Heart right ventricle (tissue), 16 donors: ENCODE results near the gene OR10AD1. TPM values are rescaled to one million over a fixed set of nuclear protein-coding genes. Genes with fewer than 3 reads are reported as not detected.
"Not testable (repeated sequence)": the region's sequence is repeated elsewhere in the genome, so short reads cannot be mapped to it uniquely, and the experiment has no call there.

Experiments used
- ATAC-seq, 8 donors: fragments of 200-7000 bp; cut with Tn5 transposase; one replicate each; pipeline ENCODE4 v1.9.1; 2020; ENCODE audit warnings: mild to moderate bottlenecking in 8 of 8, moderate library complexity in 8 of 8, moderate number of reproducible peaks in 1 of 8
- DNase-seq, 2 donors: peaks; one replicate each; pipeline ENCODE4 v3.0.0-alpha.2; 2020
- H3K27ac ChIP-seq, 10 donors: fragments of 200-600 bp; sonication (generic) in 2 of 10; one replicate each; pipeline versions ENCODE4 v1.5.0 to v1.8.0; 2020 to 2022; ENCODE audit warnings: mild to moderate bottlenecking in 3 of 10
- H3K27me3 ChIP-seq, 7 donors: fragments of 200-600 bp; one replicate each; pipeline ENCODE4 v1.8.0; 2021 to 2022; ENCODE audit warnings: mild to moderate bottlenecking in 2 of 7
- H3K36me3 ChIP-seq, 9 donors: fragments of 200-600 bp; sonication (generic) in 1 of 9; one replicate each; pipeline versions ENCODE4 v1.5.0 to v1.8.0; 2020 to 2022; ENCODE audit warnings: mild to moderate bottlenecking in 2 of 9
- H3K4me1 ChIP-seq, 9 donors: fragments of 200-600 bp; sonication (generic) in 1 of 9; one replicate each; pipeline versions ENCODE4 v1.5.0 to v1.8.0; 2020 to 2022; ENCODE audit warnings: mild to moderate bottlenecking in 4 of 9
- H3K4me3 ChIP-seq, 10 donors: fragments of 200-600 bp; sonication (generic) in 2 of 10; one replicate each; pipeline versions ENCODE4 v1.5.0 to v1.8.0; 2020 to 2022; ENCODE audit warnings: mild to moderate bottlenecking in 7 of 10, moderate library complexity in 2 of 10
- H3K9me3 ChIP-seq, 11 donors: fragments of 200-600 bp in 10 of 11; sonication (generic) in 2 of 11; one replicate each; pipeline versions ENCODE4 v1.5.0 to v1.8.0; 2013 to 2022; ENCODE audit warnings: mild to moderate bottlenecking in 2 of 11, control low read depth in 1 of 11, moderate library complexity in 1 of 11
- CTCF ChIP-seq, 9 donors: fragments of 200-600 bp; sonication (generic) in 2 of 9; IDR thresholded peaks; one replicate each; pipeline versions ENCODE4 v1.5.0 to v1.8.0; 2021 to 2022; ENCODE audit warnings: antibody characterized with exemption in 9 of 9, mild to moderate bottlenecking in 5 of 9, moderate library complexity in 1 of 9
- WGBS, 2 donors: extraction: QIAGEN DNeasy Blood & Tissue Kit; methylation state at CpG; one replicate each; pipeline ENCODE4 v1.1.7; 2013; ENCODE audit warnings: inconsistent platforms in 1 of 2; 5-methylcytosine and 5-hydroxymethylcytosine counted together
- intact Hi-C, 10 donors: fragments of 100-400 bp; cut with DNase I; formaldehyde crosslinking; loops; one replicate each; pipeline versions ENCODE4 v1.11.1 to v1.14.2; 2022
- polyA plus RNA-seq, 2 donors: library from polyadenylated mRNA; stranded (reverse); fragments of 200-250 nt; gene quantifications; one replicate each; pipeline ENCODE4 v1.2.3, GENCODE V29; 2013
- total RNA-seq, 10 donors: library from RNA; stranded (reverse); fragmentation: NEBNext Ultra II Directional in 3 of 10; extraction: Animal tissue kit (Norgen Biotek cat#: 25700) in 3 of 10; gene quantifications; one replicate each; pipeline versions ENCODE4 v1.2.1 to v1.2.4, GENCODE V29; 2021 to 2023
- donor health status: Arrhythmogenic right ventricular cardiomyopathy.
- donor health status: ischemic (EF 13 %, LVEDD 7.1; RV severe dilation, severe dysfunction).
- donor health status: healthy with polysubstance abuse.
- donor health status: DM: no; HTN: yes; CAD: no.
- donor health status: DM: no; HTN: no; CAD: no.
- donor health status: ischemic (EF 25% LVEDD 6.9; RV normal size, moderate dysfunction).
- donor health status: ischemic (EF 25% LVEDD 5.7; RV mildly dilated, moderate dysfunction).
- donor health status: healthy.
- donor health status: DM: yes; HTN: yes; CAD: no.
- donor health status: Ischemic cardiomyopathy.
- donor health status: ischemic (EF 35%, LVEDD 5.7; RV mildly dilated, moderate dysfunction).
- donor health status: nonischemic (EF 11% LVEDD 7.7; RV severe dilation, severe dysfunction).
- donor health status: DM: yes; HTN: yes; CAD: no.
- donor health status: PGD.
- donor health status: ischemic (EF 29% LVEDD 5.4; RV normal size, mild dysfunction).
- donor health status: nonischemic (EF 23%, LVEDD 6.1; RV moderate dilation, normal function).

OR10AD1 gene
- total and polyA plus RNA-seq, 12 donors: not detected

- no peaks in the 10 kb centered on the region for H3K9me3 ChIP-seq
- ATAC-seq: no peak
- H3K27ac ChIP-seq: peak overlapping the region in 9 of 10 donors; percentile 82 to 95 (median 89)
- no peak for DNase-seq
- no peaks in the 10 kb centered on the region for H3K27me3 ChIP-seq
- peak overlapping the region in 9 of 10 donors; percentile 63 to 99 (median 82) for H3K4me3 ChIP-seq
- H3K4me1 ChIP-seq: peaks cover 0 to 42% (median 21%) of the 10 kb centered on the region in 9 donors
- intact Hi-C loops: loop anchor here in 7 of 10 donors (1.0 to 10.0 kb wide), 7 partner anchors 36 to 503 kb away; partner anchors contain the start of genes SENP1 (in 6 of the 7) and PFKM (in 1 of the 7)
- no peak for TF ChIP-seq CTCF (IDR thresholded peaks at IDR 0.05)
- 66 to 68% methylated on average over 3 of the region's 3 CpGs for WGBS, 2 donors
- H3K36me3 ChIP-seq: peaks cover 0 to 24% (median 3%) of the 10 kb centered on the region in 9 donors
Observed at GRCh38 chr12:48157889-48158370, 45.2 kb downstream of the OR10AD1 start.

- H3K27me3 ChIP-seq: no peaks in the 10 kb centered on the region
- H3K9me3 ChIP-seq: no peaks in the 10 kb centered on the region
- peak within 1 kb of the TSS; percentile 19 to 95 (median 89) for H3K27ac ChIP-seq
- 0 to 1% methylated on average over 56 of the region's 56 CpGs for WGBS, 2 donors
- intact Hi-C loops: loop anchor here in 7 of 10 donors (1.0 to 10.0 kb wide), 6 partner anchors 35 to 502 kb away; partner anchors contain the start of genes SENP1 (in 6 of the 7) and PFKM (in 1 of the 7)
- H3K36me3 ChIP-seq: peaks cover 0 to 30% (median 8%) of the 10 kb centered on the region in 9 donors
- peaks cover 0 to 49% (median 28%) of the 10 kb centered on the region in 9 donors for H3K4me1 ChIP-seq
- peak in 8 of 9 donors; percentile 33 to 73 (median 53) for TF ChIP-seq CTCF (IDR thresholded peaks at IDR 0.05)
- H3K4me3 ChIP-seq: peak within 1 kb of the TSS; percentile 63 to 99 (median 80)
- ATAC-seq (peak; percentile 97 to 99 (median 99)), DNase-seq (peak; percentile 99)
Observed at GRCh38 chr12:48157018-48157888, 45.8 kb downstream of the OR10AD1 start, which contains the start of gene ASB8. Gene ASB8, minus strand, starts transcription at chr12:48157515. Its CDS starts 4,019 bp downstream, at chr12:48153496.

GRCh38 chr12:48156652-48157017, 46.5 kb downstream of the OR10AD1 start:
- 30 to 31% methylated on average over 8 of the region's 8 CpGs for WGBS, 2 donors
- peak overlapping the region; percentile 19 to 95 (median 89) for H3K27ac ChIP-seq

GRCh38 chr12:48155786-48156185, 47.3 kb downstream of the OR10AD1 start:
- 96 to 99% methylated on average over 5 of the region's 5 CpGs for WGBS, 2 donors
- peaks cover 0 to 54% (median 32%) of the 10 kb centered on the region in 9 donors for H3K4me1 ChIP-seq

More at GRCh38 chr12:48156652-48157017, 46.5 kb downstream of the OR10AD1 start:
- Histone ChIP-seq H3K4me1 (peaks cover 0 to 52% (median 30%) of the 10 kb centered on the region in 9 donors), H3K27me3 (no peaks in the 10 kb centered on the region), H3K36me3 (peaks cover 0 to 37% (median 11%) of the 10 kb centered on the region in 9 donors), H3K4me3 (peak overlapping the region; percentile 63 to 99 (median 80)), H3K9me3 (no peaks in the 10 kb centered on the region)
- DNase-seq (no peak), ATAC-seq (no peak)
- intact Hi-C loops: loop anchor here in 7 of 10 donors (1.0 to 10.0 kb wide), 6 partner anchors 34 to 502 kb away; partner anchors contain the start of genes SENP1 (in 6 of the 7) and PFKM (in 1 of the 7)
- no peak for TF ChIP-seq CTCF (IDR thresholded peaks at IDR 0.05)

More at GRCh38 chr12:48155786-48156185, 47.3 kb downstream of the OR10AD1 start:
- Histone ChIP-seq H3K36me3 (peaks cover 0 to 45% (median 20%) of the 10 kb centered on the region in 9 donors), H3K4me3 (peak overlapping the region in 2 of 10 donors; percentile 88 to 89)
- DNase-seq, ATAC-seq, H3K9me3 ChIP-seq, H3K27me3 ChIP-seq, H3K27ac ChIP-seq: not testable (repeated sequence)
- intact Hi-C loops: loop anchor here in 7 of 10 donors (5.0 to 10.0 kb wide), 4 partner anchors 33 to 501 kb away; partner anchors contain the start of gene SENP1 (in 5 of the 7)

Other genes with a start within 250 kb of the OR10AD1 start
- gene TMEM106C, start 239.7 kb downstream of the OR10AD1 start, total RNA-seq: 10 to 100 TPM; 22.3 to 61.8 (median 40.0) TPM
- gene TMEM106C, start 239.7 kb downstream of the OR10AD1 start, polyA plus RNA-seq: 10 to 100 TPM; 24.1 to 41.6 TPM
- gene COL2A1, start 198.8 kb downstream of the OR10AD1 start, total RNA-seq: under 1 TPM in 1 of 10 donors, not detected in 9; 0.17 TPM
- under 1 TPM; 0.03 to 0.07 TPM for gene COL2A1, start 198.8 kb downstream of the OR10AD1 start, polyA plus RNA-seq
- gene SENP1, start 97.2 kb downstream of the OR10AD1 start, total RNA-seq: 10 to 100 TPM in 2 of 10 donors, 1 to 10 TPM in 8; 7.1 to 10.7 (median 8.7) TPM
- 1 to 10 TPM; 2.1 to 2.7 TPM for gene SENP1, start 97.2 kb downstream of the OR10AD1 start, polyA plus RNA-seq
- 100 to 1,000 TPM; 508 to 948 (median 694) TPM for gene PFKM, start 83.9 kb downstream of the OR10AD1 start, total RNA-seq
- 100 to 1,000 TPM; 121 to 185 TPM for gene PFKM, start 83.9 kb downstream of the OR10AD1 start, polyA plus RNA-seq
- 100 to 1,000 TPM in 1 of 10 donors, 10 to 100 TPM in 9; 73.4 to 103 (median 85.8) TPM for gene ASB8, start 45.8 kb downstream of the OR10AD1 start, total RNA-seq
- 10 to 100 TPM; 24.9 to 28.5 TPM for gene ASB8, start 45.8 kb downstream of the OR10AD1 start, polyA plus RNA-seq
- 1 to 10 TPM in 3 of 10 donors, under 1 TPM in 7; 0.11 to 1.5 (median 0.42) TPM for gene CCDC184, start 19.6 kb downstream of the OR10AD1 start, total RNA-seq
- gene CCDC184, start 19.6 kb downstream of the OR10AD1 start, polyA plus RNA-seq: 1 to 10 TPM; 1.0 to 1.3 TPM
- 10 to 100 TPM; 13.8 to 19.1 (median 15.5) TPM for gene ZNF641, start 147.6 kb upstream of the OR10AD1 start, total RNA-seq
- 1 to 10 TPM; 3.6 to 3.8 TPM for gene ZNF641, start 147.6 kb upstream of the OR10AD1 start, polyA plus RNA-seq